HG03558 (cell line): ENCODE results near the gene OPN4.

Source experiments
- ATAC-seq: cut with Tn5 transposase; IDR thresholded peaks from one replicate; pipeline ENCODE4 v1.9.1; 2021; ENCODE audit warnings: moderate number of reproducible peaks; ENCODE audit not compliant: unreplicated experiment; ENCODE audit errors: extremely low read depth

The OPN4 gene

DNA sequence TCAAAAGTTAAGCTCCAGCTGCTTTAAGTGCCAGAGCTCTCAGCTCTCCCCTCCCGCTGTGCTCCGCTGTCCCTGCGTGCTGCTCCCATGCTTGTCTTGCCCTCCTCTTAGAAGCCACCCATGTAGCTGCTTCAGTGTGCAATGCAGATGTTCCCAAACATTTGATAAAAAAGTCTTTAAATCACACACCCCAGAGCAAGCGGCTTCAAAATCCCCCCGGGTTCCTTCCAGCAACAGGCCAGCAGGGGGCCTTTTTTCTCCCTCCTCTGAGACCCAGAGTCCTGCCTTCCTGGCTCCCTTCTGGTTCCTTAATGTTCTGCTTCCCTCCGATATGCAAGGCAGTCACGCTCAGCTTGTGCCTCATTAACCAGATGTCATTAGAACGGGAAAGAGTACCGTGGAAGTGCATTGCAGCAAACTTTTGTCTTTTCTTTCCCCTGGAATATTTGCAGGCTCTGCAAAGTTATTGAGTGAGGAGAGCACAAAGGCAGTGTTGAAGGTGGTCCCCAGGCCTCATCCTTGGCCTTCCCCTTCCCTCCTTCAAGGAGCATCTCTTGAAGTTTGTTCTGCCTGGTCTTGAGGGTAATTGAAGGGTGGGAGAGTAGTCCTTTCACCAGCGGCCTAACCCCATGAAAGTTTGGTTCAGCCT, 39.5 kb downstream of the OPN4 start:
- ATAC-seq, result no peak

DNA sequence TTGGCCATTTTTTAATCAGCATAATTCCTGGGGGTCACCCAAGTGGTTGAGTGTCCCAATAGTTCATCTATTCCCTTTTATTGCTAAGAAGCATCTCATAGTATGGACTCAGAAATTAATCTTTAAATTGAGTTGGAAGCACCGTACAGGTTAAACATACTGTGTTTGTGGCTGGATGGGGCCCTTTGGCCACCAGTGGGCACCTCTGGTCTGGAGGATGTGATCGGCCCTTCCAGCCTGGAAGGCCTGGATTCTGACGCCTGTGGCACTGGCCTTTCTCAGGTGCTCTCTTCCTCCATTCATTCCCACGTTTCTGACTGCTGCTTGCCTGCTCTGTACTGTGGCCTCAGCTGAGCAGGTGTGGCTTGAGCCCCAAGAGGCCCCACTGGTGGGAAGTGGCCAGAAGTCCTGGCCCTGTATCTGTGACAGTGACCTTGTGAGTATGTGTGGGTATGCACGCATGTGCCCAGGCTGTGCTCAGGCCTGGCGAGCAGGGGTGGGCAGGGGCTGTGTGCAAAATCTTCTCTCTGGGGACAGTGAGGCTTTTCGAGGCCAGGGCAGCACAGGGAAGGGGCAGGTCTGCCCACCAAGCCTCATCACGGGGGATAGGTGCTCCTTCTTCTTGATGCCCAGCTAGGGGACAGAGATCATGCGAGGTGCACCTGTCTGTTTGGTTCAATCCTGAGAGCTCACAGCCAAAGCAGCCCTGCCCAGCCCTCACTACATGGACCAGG, 44.0 kb downstream of the OPN4 start:
- ATAC-seq, result no peak

- no peak for ATAC-seq
Observed at GRCh38 chr10:86699125-86699524, 44.8 kb downstream of the OPN4 start.

DNA sequence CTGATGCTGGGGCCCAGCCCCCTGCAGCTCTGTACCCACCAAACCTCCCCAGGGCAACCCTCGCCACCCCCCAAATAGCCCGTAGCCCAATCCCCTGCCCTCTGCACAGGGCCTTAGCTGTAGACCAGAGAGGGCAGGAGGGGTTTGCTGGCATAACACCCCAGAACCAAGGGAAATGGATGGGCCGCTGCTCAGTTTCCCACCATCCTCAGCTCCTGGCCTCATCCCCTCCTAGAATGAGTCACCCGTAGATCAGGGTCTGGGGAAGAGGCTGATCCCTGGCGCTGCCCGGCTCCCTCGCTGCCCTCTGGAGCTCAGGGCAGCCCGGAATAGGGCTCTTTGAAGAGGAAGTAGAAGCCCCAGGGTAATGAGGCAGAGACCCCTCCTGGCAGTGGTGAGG, 45.2 kb downstream of the OPN4 start:
- no peak for ATAC-seq

DNA sequence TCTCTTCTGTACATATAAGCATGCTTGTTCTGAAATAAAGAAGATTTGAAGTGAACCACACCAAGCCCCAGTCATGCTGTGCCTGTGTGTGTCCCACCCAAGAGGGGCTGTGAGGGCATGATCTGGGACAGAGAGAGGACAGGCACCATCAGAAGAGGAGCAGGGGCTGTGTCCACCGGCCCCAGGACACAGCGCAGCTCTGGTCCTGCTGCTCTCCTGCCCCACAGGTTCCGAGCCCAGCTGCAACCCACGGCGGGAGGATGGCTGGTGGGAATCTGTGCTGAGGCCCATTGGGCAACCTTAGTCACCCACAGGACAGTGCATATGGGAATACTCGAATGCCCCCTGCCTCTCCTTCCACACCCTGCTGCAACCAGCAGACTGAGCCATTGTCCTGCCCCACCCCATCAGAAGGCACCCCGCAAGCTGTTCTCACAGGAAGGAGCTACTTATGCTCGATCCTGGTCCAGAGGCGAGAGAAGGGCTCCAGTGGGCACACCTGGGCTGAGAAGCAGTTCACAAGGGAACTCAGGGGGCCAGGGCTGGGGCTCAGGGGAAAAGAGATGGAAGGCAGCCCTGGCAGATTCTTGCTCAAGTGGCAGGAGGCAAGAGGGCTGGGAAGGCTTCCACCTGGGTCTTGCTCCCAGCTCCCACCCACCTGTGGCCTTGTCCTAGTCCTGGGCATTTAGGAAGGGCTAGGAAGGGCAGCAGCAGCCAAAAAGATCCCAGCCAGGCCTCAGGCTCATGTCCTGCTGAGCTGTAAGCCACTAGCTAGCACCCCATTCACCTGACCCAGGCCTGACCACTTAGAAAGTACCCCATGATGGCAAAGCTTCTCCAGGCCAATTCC, 45.9 kb downstream of the OPN4 start:
- ATAC-seq, result no peak

GRCh38 chr10:86700851-86701617, 46.7 kb downstream of the OPN4 start:
- no peak for ATAC-seq

DNA sequence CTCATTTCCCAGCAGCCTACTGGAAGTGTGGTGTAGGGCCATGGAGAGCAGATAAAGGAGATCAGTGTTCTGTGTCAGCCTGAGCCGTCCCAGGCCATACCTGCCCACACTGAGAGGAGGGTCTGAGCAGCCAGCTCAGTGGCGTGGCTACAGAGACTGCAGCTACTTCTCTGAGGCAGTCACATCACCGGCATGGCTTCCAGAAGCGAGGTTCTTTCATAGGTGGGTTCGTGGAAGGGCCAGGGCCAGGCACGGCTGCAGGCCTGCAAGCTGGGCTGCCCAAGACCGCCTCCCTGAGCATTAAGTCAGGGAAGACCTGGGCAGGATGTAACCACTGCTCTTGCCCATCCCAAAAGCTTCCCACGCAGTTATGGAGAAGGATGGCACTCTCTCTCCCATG, 48.8 kb downstream of the OPN4 start:
- no peak for ATAC-seq

DNA sequence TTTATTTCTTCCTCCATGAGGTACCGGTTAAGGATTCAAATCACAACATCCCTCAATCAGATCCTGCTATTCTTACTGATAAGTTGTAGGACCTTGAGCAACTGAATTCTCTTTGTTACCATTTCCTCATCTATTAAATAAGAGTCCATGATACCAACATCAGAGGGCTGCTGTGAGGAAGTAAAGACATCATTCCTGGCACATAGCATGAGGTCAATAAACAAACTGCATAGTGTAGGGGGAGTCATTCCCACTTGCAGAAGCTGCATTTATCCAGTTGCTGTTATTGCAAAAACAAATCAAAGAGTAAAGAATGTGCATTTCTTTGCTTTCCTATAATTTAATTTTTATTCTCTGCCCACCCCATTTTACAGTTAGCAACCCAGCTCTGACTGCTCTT, 50.8 kb downstream of the OPN4 start:
- ATAC-seq, result no peak

DNA sequence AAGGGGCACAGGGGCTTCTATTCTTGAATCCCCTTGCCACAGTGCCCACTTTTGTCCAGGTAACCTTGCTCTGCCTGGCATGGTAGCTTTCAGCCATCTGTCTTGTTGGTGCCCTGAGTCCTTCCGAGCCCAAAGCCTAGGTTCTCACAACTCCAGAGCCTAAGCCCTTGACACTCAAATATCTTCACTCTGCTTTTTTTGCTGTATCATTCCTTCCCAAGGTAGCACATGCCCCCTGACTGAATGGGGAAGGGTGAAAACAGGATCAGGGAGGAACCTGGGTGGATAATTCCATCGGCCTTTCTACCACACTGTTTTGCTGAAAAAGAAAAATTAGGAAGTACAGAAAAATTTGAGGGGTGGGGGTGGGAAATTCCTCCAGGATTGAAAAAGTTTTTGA, 51.6 kb downstream of the OPN4 start:
- no peak for ATAC-seq

DNA sequence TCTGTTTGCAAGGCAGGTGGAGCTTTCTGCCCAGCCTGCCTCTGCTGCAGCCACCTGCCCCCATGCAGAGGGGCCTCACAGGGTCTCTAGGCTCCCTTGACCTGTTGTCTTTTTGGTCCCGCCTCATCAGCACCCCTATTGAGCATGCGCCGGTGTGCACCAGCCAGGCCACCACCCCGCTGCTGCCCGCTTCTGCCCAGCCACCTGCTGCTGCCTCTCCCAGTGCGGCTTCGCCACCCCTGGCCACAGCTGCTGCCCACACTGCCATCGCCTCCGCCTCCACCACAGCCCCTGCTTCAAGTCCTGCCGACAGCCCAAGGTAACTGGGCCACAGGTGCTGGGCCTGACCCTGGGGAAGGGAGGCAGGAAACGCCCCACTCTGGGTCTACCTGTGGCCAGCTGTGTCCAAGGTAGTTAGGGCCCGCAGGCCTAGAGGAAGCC, 52.1 kb downstream of the OPN4 start:
- ATAC-seq, result no peak

DNA sequence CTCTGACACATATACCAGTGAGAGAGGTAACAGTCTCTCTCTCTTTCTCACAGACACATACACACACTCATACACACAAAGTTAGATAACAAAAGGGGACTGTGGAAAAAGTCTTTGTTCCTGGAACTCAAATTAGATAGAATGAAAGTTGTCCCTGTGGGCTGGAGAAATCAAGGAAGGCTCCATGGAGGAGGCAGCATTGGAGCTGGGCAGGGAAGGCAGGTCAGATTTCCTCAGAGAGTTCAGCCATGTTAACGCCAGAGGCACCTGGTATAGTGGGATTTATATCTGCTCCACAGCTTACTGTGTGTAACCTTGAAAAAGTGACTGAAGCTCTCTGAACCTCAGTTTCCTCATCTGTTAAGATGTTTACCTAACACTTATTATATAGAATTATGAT, 52.6 kb downstream of the OPN4 start:
- no peak for ATAC-seq

DNA sequence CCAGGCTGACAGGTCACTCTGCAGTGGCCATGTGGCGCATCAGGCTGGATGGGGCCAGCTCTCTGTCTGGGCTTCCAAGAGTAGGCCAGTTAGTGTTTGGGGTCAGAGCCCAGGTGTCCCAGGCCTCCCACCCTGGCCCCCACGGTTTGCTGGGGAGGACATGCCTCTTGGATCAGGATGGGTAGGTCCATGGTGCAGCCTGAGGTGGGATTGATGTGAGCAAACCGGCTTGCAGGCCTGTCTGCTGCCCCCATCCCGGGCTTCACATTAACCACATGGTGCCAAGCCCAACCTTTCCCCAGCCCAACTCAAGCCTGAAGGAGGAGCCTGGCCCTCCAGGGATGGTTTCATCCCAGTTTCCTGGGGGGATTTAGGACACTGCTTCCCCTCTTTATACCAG, 53.2 kb downstream of the OPN4 start:
- no peak for ATAC-seq

DNA sequence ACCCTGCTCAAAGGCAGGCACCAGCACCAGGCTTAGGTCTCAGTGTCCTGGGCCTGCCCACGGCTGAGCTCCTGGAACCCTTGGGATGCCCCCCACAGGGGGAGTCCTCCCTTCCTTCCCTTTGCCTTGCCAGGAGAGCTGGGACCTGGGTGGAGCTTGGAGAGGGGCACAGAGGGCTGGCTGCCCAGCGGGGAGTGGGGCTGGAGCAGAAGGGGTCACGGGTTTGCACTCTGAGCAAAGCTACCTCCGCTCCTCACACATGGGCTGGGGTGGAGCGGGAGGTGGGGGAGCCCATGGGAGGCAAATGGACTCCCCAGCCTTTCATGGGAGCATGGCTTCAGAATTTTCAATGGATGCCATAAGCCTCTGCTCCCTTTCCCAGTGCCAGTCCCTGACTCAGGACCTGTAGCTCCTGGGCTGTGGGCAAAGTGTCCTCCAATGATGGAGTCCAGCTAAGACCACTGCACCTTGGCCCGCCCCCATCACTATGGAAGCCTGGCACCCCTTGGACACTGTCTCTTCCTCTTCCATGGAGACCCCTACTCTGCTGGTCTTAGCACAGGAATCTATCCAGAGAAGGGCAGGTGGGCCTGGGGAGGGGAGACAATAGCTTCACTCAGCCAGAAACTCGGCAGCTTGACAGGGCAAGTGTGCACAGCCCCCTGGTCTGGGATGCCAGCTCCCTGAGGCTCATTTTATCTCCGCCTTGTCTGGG, 53.9 kb downstream of the OPN4 start:
- no peak for ATAC-seq

DNA sequence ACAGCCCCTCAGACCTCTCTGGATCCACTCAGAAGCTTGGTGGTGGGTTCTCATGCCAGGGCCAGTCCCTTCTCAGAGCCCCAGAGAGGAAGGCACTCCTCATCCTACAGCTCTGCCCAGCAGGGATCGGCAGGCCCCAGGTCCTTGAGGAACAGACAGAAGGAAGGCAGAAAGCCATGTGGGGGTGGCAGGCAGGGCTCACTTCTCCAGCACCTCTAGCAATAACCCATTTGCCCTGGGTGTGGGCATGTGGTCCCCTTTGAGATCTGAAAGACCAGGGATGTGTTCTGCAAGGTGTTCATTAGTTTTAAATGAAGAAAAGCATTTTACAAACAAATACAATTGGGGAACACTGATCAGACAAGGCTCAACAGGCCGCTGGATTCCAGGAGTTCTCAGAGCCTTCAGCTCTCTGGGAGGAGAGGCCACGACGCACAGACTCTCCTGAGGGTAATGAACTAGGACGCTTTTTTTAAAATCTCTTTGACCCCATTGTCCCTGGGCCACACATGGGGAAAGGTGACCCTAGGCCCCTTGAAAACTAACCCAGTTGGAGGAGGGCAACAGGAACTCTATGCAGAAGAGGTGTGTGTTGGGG, 54.5 kb downstream of the OPN4 start:
- no peak for ATAC-seq

DNA sequence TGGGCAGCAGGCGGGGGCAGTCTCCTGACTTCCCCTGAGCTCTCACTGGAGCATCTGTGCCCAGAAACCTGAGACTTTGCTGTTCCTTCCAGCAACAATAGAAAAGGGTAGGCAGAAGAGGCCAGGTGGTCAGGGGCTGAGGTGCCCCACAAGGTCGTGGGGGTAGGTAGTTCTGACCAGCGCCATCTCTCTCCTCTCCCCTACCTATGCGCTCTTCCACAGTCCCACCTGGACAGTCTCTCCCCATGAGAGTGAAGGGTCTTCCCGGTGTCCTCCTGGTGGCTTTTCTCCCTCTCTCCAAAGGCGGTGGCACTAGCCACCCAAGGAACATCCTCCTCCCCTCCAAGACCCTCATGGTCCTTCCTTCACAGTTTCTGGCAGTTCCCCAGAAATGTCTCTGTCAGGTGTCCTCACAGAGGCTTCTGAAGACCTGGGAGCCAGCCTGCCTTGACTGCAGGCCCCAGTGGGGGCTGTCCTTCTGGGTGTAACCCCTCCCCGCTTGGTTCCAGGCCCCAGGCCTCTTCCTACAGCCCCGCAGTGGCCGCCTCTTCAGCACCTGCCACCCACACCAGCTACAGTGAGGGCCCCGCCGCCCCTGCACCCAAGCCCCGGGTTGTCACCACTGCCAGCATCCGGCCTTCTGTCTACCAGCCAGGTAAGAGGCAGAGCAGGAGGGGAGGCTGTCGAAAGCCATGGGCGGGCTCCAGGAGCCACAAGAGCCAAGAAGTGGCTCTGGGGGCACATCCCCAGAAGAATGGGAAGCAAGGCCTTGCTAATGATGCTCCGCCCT, 55.2 kb downstream of the OPN4 start:
- no peak for ATAC-seq

- peak; percentile 67 for ATAC-seq
Observed at GRCh38 chr10:86710987-86711512, 56.7 kb downstream of the OPN4 start.

- ATAC-seq, result peak; percentile 30
Observed at GRCh38 chr10:86711513-86712316, 57.4 kb downstream of the OPN4 start.

DNA sequence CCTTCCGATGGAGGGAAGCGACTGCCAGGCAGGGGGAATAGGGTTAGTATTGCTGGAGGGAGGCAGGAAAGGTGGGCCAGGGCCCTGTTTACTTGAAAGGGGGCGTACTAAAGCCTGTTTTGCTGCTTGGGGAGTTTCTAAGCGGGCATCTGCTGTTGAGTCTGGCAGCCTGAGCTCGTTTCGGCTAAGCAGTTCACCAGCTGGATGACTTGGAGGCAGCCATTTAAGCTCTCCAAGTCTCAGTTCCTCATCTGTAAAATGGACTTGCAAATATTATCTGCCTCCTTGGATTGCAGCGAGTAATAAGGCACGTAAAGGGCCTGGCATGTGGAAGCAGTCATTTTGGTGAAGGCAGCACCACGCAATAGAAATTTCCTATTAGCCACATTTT, 58.0 kb downstream of the OPN4 start:
- ATAC-seq, result no peak
